Peyer's patch (tissue), 4 donors: ENCODE measurements around the gene ABCA9.

Source experiments
- POLR2A ChIP-seq, 2 donors: fragments of 450-650 bp; IDR thresholded peaks; one replicate each; pipeline ENCODE4 v1.5.1; 2017; ENCODE audit warnings: antibody characterized with exemption in 2 of 2, mild to moderate bottlenecking in 2 of 2, moderate library complexity in 2 of 2
- TF ChIP-seq, protein P1 (sequence below), 6 experiments: fragments of 450-650 bp in 4 of 6; fragments of 200-600 bp in 2 of 6; sonication (generic) in 1 of 6; IDR thresholded peaks; one replicate each; pipeline ENCODE4 v1.5.1; 2017 to 2019; ENCODE audit warnings: antibody characterized with exemption in 6 of 6, mild to moderate bottlenecking in 3 of 6, moderate library complexity in 1 of 6

DNA sequence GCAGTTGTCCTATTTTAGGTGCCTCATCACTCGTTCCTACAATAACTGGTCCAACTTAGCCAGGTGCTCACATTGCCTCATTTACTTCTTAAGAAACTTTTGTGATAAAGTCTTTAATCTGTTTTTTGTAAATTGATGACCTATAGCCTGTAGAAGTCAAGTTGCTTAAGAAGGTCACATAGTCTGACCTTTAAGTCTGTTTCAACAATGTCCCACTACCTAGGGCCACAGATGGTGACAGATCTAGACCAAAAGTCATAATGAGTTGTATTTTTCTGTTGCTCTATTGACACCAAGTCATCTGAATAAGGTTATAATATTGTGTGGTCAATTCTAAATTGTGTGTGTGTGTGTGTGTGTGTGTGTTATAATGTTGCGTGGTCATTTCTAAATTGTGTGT is 45.1 kb downstream of the ABCA9 start:
- TF ChIP-seq, protein P1, sequence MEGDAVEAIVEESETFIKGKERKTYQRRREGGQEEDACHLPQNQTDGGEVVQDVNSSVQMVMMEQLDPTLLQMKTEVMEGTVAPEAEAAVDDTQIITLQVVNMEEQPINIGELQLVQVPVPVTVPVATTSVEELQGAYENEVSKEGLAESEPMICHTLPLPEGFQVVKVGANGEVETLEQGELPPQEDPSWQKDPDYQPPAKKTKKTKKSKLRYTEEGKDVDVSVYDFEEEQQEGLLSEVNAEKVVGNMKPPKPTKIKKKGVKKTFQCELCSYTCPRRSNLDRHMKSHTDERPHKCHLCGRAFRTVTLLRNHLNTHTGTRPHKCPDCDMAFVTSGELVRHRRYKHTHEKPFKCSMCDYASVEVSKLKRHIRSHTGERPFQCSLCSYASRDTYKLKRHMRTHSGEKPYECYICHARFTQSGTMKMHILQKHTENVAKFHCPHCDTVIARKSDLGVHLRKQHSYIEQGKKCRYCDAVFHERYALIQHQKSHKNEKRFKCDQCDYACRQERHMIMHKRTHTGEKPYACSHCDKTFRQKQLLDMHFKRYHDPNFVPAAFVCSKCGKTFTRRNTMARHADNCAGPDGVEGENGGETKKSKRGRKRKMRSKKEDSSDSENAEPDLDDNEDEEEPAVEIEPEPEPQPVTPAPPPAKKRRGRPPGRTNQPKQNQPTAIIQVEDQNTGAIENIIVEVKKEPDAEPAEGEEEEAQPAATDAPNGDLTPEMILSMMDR (IDR thresholded peaks at IDR 0.05) = no peak
- TF ChIP-seq POLR2A (IDR thresholded peaks at IDR 0.05) = no peak
